SKM-1 (cell line): ENCODE measurements around the gene EIPR1.

ENCODE experiments used
- DNase-seq: peaks from one replicate; lab custom pipeline; 2025; ENCODE audit not compliant: unreplicated experiment; lab: John Stamatoyannopoulos, UW

The EIPR1 gene

DNA sequence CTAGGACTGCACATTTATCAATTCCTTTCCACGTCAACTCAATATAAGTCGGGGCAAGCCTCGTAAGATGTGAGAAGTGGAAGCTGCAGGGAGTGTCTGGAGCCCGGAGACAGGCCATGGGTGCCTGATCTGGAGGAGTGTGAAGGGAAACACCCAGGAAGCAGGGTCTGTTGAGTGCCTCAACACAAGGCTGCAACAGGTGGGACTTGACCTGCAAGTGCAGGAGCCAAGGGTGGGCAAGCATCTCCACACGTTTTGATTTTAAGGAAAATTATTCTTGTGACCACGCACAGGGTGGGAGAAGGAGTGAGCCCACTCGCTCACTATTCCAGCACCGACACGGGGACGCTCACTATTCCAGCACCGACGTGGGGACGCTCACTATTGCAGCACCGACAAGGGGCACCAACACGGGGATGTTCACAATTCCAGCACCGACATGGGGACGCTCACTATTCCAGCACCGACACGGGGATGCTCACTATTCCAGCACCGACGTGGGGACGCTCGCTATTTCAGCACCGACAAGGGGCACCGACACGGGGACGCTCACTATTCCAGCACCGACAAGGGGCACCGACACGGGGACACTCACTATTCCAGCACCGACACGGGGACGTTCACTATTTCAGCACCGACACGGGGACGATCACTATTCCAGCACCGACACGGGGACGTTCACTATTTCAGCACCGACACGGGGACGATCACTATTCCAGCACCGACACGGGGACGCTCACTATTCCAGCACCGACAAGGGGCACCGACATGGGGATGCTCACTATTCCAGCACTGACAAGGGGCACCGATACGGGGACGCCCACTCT is 197.3 kb downstream of the EIPR1 start:
- DNase-seq: no peak

DNA sequence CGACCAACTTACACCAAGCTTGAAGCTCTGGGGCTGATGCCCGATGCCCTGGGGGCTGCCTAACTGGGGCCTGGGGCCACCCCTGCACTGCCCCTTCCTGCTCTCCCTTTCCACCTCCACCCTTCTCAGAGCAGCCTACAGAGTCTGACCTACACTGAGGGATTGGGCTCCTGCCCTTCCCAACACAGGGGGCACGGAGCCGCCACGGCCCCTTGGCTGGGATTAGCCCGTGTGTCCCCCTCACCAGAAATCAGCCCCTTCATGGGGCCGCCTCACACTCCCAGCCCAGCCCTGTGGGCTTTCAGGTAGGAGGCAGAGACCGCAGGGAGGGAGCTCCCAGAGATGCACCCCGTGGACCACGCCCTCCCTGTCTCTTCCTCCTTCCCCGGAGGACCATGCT is 198.0 kb downstream of the EIPR1 start:
- DNase-seq: no peak

GRCh38 chr2:3179208-3179607 is 198.4 kb downstream of the EIPR1 start:
- DNase-seq: no peak

DNA sequence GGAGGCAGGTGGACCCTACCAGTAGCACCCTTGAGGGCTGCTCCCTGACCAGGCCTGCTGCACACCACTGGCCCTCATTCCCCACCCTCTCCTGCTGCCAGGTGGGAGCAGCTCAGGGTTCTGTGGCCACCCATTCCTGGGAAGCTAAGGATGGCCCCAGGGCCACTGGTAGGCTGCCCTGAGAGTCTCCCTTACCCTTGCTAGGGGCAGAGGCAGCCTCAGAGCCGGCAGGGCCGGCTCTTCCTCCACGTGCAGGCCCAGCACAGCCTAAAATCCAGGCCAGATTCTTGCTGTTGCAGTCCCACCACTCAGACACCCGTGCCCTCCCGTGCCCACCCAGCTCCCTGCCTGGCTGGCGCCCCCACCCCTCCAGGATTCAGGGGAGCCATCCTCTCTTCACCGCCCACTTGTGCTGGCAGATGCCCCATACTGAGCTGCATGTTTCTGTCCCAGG is 199.0 kb downstream of the EIPR1 start:
- DNase-seq: no peak

GRCh38 chr2:3177891-3178577 is 199.6 kb downstream of the EIPR1 start:
- no peak for DNase-seq

DNA sequence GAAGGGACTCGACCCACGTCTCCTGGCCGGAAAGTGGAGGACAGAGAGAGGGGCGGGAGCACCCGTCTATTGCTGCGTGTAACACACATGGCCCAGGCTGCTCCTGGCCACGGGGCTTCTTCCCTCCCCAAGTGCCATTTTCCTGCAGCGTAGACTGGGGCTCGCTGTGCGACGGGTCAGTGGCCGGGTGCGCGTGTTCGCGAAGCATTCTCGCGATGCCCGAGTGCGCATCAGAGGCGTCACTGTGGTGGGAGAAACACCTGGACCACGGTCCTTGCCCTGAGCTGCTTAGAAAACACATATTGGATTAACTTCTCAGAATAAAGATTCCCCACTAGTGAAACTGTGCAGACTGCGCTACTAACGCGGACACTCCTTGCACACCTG is 200.8 kb downstream of the EIPR1 start:
- DNase-seq: no peak

- no peak for DNase-seq
These were observed 201.3 kb downstream of the EIPR1 start for GRCh38 chr2:3176071-3176868.

DNA sequence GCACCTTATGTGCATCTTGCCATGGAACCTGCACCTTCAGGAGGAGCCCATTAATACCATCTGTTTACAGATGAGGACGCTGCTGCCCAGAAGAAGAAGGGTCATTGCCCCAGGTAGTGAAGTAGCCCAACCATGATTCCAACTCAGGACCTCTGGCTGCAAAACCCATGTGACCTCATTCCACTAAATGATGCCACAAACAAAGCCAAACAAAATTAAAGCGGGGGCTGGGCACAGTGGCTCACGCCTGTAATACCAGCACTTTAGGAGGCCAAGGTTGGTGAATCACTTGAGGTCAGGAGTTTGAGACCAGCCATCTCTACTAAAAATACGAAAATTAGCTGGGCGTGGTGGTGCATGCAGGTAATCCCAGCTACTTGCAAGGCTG is 202.1 kb downstream of the EIPR1 start:
- DNase-seq: no peak

- no peak for DNase-seq
These were observed 202.7 kb downstream of the EIPR1 start for GRCh38 chr2:3174626-3175567.

- no peak for DNase-seq
These were observed 204.6 kb downstream of the EIPR1 start for GRCh38 chr2:3173031-3173430.

DNA sequence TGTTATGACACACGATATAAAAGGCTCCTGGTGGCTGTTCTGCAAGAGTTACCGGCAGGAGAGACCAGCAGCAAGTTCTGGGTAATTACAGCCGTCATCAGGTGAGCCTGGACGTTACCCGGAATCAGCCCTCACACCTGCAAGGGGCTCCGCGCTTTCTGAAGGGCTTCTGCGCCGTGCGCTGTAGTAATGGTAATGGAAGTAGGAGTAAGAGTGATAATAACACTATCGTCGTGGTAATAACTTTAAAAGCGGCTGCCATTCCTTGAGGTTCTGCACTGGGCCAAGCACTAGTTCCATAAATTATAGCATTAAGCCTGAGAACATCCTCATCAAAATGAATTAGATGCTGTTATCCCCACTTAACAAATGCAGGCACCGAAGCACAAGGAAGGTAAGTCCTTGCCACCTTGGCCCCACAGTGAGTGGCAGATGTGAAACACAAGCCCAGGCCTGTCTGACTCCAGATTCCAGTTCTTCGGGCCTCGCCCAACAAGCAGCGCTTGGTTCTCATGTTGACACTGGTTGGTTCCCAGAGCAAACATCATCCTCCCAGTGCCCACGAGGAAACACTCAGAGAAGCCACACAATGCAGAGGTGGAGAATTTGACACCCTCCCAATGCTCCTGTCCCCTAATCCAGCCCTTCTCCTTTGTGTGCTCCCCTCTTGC is 205.2 kb downstream of the EIPR1 start:
- no peak for DNase-seq

- no peak for DNase-seq
These were observed 205.9 kb downstream of the EIPR1 start for GRCh38 chr2:3171564-3172264.

DNA sequence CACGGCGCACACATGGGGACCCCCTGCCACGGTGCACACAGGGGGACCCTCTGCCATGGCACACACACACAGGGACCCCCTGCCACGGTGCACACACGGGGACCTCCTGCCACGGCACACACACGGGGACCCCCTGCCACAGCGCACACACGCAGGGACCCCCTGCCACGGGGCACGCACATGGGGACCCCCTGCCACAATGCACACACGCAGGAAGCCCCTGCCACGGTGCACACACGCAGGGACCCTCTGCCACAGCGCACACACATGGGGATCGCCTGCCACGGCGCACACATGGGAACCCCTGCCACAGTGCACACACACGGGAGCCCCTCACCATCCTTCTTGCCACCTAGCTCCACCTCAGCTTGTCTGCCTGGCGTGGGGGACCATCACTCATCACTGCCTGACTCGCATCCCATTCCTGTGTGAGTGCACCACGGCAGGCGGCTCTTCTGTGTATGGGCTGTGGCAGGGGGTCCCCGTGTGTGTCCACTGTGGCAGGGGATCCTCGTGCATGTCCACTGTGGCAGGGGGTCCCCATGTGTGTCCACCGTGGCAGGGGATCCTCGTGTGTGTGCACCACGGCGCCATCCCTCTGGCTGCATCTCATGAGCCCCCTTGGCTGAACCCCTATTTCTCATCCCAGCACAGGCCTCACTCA is 206.7 kb downstream of the EIPR1 start:
- DNase-seq: no peak

GRCh38 chr2:3169106-3169870 is 208.3 kb downstream of the EIPR1 start:
- no peak for DNase-seq

- DNase-seq: no peak
These were observed 209.3 kb downstream of the EIPR1 start for GRCh38 chr2:3168230-3168891.

DNA sequence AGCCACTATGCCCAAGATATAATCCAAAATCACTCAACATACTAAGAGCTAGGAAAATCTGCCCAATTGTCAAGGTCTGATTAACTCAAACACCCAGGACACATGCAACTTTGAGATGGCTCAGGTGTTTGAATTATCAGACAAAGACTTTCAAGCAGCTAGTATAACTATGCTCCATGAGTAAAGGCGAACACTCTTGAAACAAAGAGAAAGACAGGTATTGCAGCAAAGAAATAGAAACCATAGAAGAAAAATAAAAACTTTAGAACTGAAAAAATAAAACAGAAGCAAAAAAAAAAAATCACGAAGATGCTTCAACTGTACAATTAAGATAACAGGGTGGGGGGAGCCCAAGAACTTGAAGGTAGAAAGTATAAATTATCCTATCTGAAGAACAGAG is 214.2 kb downstream of the EIPR1 start:
- no peak for DNase-seq

DNA sequence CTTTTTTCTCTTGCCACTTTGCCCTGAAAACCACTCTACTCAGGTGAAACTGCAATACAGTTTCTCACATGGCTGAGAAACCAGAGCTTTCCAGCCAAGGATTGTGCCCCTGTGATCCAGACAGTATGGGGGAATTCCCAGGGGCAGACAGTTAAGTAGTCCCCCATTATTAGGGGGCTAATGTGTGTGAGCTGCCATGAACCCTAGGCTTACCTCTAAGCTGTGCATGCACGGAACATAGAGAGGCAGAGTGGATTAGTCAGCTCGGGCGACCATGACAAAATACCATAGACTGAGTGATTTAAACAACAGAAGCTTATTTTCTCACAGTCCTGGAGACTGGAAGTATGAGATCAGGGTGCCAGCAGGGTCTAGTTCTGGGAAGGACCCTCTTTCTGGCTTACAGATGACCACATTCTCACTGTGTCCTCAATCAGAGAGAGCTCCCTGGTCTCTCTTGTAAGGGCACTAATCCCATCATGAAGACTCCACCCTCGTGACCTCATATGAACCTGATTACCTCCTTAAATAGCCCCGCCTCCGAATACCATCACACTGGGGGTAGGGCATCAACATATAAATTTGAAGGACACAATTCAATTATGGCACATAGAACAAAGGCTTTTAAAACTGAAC is 215.1 kb downstream of the EIPR1 start:
- no peak for DNase-seq
